Activated CD4-positive, CD25-positive, alpha-beta regulatory T cell treated with anti-CD3 and anti-CD28 coated beads, Interleukin-2, amount 50 U/mL, for 72 hours (primary cell): Measurements from ENCODE around the gene HHIPL1.

Experiments
- DNase-seq: peaks from one replicate; pipeline ENCODE4 v3.0.0; 2021

The HHIPL1 gene

GRCh38 chr14:99644723-99645544 is at the start of gene HHIPL1:
HHIPL1 (plus strand) TSS chr14:99645129; CDS start chr14:99645208, 79 bp downstream.
- DNase-seq: no peak

DNA sequence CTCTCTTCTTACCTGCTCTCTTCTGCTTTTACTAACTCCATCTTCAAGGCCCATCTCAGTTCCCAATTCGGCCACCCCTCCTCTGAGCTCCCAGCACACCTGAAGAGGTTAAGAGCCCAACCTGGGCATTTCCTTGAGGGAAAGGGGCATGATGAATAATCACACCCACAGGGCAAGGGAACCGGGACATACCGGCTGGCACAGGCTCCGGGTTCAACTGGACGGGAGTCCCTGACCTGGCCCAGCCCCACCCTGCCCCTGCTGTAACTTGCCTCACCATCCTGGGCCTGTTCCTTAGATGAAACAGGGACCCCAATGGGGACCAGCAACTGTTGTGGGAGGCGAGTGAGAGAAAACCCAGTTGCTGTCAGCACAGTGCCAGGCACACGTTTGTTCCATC is 49.4 kb upstream of the HHIPL1 start:
- no peak for DNase-seq

- DNase-seq: no peak
Measured at GRCh38 chr14:99596071-99596627, 48.8 kb upstream of the HHIPL1 start.

DNA sequence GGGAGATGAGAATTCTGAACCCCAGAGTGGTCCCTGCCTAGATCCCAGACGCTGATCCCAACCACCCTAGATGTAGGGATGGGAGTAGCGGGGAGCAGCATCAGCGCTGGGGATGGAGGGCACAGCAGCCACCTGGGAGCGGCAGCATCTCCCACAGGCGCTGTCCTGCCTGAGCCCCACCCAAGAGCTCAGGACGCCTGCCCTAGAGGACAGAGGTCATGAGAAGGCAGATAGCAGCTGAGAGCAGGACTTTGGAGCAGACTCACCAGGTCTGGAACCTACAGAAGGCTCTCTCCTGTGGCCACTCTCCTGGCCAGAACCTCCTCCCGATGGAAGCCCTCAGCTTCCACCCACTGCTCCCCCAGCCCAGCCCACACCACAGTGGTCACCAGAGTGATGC is 48.2 kb upstream of the HHIPL1 start:
- no peak for DNase-seq

- no peak for DNase-seq
Measured at GRCh38 chr14:99597911-99598600, 46.9 kb upstream of the HHIPL1 start.

GRCh38 chr14:99598774-99599173 is 46.2 kb upstream of the HHIPL1 start:
- DNase-seq: no peak

DNA sequence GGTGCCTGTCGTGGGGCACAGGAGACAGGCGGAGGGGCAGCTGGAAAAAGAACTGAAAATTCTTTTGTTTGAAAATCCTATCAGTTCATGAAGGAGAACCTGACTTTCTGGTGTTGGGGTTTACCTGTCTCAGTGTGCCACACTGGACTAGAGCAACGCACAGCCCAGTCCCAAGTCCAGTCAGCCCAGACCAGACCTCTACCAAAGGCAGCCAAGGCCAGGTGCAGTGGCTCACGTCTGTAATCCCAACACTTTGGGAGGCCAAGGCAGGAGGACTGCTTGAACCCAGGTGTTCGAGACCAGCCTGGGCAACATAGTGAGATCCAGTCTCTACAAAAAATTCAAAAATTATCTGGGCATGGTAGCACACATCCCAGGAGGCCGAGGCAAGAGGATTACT is 45.5 kb upstream of the HHIPL1 start:
- no peak for DNase-seq

- no peak for DNase-seq
Measured at GRCh38 chr14:99600232-99600888, 44.6 kb upstream of the HHIPL1 start.

GRCh38 chr14:99601361-99601831 is 43.5 kb upstream of the HHIPL1 start:
- no peak for DNase-seq

GRCh38 chr14:99602054-99602787 is 42.7 kb upstream of the HHIPL1 start:
- no peak for DNase-seq

GRCh38 chr14:99602788-99603415 is 42.0 kb upstream of the HHIPL1 start:
- no peak for DNase-seq

- peak; percentile 59 for DNase-seq
Measured at GRCh38 chr14:99603471-99604277, 41.3 kb upstream of the HHIPL1 start, which contains the start of gene CCDC85C. CCDC85C (minus strand) TSS chr14:99604207; CDS start chr14:99603959, 248 bp downstream.

GRCh38 chr14:99604278-99604765 is 40.6 kb upstream of the HHIPL1 start:
- DNase-seq: peak; percentile 95

DNA sequence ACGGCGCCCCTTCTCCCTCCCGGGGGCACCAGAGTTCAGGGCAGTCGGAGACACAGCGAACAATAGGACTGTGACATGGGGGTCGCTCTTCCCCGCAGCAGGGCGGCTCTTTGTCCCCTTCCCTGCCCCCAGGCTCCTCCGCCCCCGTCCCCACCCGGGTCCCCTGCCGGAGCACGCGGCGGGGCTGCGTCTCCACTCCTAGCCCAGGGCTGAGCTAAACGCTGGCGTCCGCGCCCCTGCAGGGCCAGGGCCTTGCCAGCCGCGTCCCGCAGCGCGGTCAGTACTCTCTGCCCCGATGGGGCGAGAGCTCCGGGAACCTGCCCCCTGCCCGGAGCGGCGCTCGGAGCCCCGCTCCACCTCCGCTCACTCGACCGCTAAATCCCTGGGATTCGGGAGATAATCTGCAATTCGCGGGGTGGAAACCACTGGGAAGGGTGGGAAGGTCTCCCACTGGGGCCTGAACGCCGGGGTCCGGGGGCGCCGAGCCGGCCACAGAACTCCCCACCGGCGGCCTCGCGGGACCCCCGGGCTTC is 40.1 kb upstream of the HHIPL1 start:
- peak; percentile 59 for DNase-seq

GRCh38 chr14:99605299-99605961 is 39.5 kb upstream of the HHIPL1 start:
- peak; percentile 73 for DNase-seq

DNA sequence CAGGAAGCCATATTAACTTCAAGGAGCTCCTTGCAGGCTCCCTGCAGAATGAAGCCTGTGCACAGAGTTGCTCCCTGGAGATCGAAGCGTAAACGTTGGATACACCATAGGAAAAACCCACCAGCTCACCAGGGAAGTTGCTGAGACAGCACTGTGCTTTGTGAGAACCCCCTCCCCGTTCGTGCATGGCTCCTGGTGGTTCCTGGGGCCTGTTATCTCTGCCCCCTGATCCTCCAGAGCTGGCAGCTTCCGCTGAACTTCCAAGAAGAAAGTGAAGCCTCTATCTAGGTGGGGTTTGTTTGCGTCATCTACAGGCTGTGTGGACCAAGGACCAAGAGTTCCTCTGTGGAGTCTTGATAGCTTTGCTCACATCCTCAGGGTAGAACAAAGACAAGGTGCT is 38.6 kb upstream of the HHIPL1 start:
- DNase-seq: no peak

- DNase-seq: no peak
Measured at GRCh38 chr14:99608591-99608990, 36.3 kb upstream of the HHIPL1 start.

DNA sequence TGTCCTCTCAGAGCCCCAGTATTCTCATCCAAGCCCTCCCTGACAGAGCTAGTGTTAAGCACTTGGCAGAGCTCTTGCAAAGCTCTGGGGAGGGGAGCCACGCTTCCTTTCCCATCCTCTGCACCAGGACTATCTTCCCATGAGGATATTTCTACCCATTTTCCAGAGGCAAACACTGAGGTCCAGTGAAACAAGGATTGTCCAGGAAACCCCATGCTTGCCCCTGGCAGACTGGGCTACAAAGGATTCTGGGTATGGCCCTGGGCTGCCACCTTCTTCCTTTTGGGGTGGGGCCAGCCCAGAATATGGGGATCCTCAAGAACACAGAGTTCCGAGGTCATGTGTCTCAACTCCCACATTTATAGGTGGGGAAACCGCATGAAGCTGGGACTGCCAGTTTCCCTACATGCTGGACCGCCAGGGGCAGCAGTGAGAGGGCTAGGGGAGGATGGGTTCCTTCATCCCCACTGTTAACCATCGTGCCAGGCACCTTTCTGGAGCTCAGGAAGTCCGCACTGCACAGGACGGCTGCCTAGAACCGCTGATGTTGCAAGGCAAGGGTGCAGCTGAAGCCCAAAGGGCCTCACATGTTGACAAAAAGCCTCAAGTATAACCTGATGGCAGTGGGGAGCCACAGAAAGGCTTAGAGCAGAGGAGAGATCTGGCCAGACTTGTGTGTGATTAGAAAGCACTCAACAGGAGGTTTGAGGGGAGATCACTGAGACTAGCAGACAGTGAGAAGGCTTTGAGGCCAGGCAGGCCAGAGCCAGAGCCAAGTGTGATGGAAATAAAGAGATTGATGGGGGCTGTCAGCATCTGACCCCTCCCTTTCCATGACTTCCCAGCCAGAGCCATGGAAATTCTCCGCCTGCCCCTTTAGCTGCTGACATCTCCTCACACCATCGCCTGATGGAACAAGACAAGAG is 35.4 kb upstream of the HHIPL1 start:
- DNase-seq: no peak

GRCh38 chr14:99611646-99612045 is 33.3 kb upstream of the HHIPL1 start:
- no peak for DNase-seq
